Panc1 (cell line): Measurements from ENCODE around the gene ZNF324B. TPM values are rescaled to one million over a fixed set of nuclear protein-coding genes. Genes with fewer than 3 reads are reported as not detected.

Source experiments
- ATAC-seq: fragments of 200-7000 bp; cut with Tn5 transposase; 2 replicates; pipeline ENCODE4 v1.9.1; 2020; ENCODE audit warnings: mild to moderate bottlenecking, moderate library complexity
- BruUV-seq: library from RNA; stranded (reverse); fragments of 400-500 nt; replicated peaks from 2 replicates; lab custom pipeline; 2021; lab: Mats Ljungman, UMichigan
- CTCF ChIA-PET: fragments of 300-600 bp; sonication (Branson Sonifier 250); formaldehyde crosslinking; loops from one replicate; lab custom pipeline; 2022; ENCODE audit warnings: antibody characterized with exemption; lab: Charles Lee
- POLR2A ChIA-PET: fragments of 300-600 bp; sonication (Branson Sonifier 250); formaldehyde crosslinking; loops from one replicate; lab custom pipeline; 2022; ENCODE audit warnings: antibody characterized with exemption; lab: Charles Lee
- DNase-seq: peaks from one replicate; pipeline ENCODE4 v3.0.0-alpha.2; 2010; ENCODE audit warnings: low read depth, low spot score
- H3K27ac ChIP-seq: 2 replicates; pipeline ENCODE4 v1.5.1; 2011; ENCODE audit warnings: mild to moderate bottlenecking, low read length, inconsistent platforms
- H3K27me3 ChIP-seq: fragments of 200-500 bp; sonication (Bioruptor generic); 2 replicates; pipeline ENCODE4 v1.6.0; 2014; ENCODE audit warnings: low read length, inconsistent platforms; ENCODE audit not compliant: control insufficient read depth, insufficient read depth
- H3K36me3 ChIP-seq: fragments of 200-500 bp; sonication (Bioruptor generic); 2 replicates; pipeline ENCODE4 v1.5.1; 2014; ENCODE audit warnings: inconsistent platforms, mild to moderate bottlenecking, low read length, moderate library complexity; ENCODE audit not compliant: control insufficient read depth, insufficient read depth
- H3K4me1 ChIP-seq: 2 replicates; pipeline ENCODE4 v1.5.1; 2011; ENCODE audit warnings: inconsistent platforms, mild to moderate bottlenecking, low read length, moderate library complexity; ENCODE audit not compliant: control insufficient read depth, insufficient read depth
- H3K4me3 ChIP-seq, 2 experiments: 2 replicates each; pipeline ENCODE4 v1.5.1; 2011 to 2012; ENCODE audit warnings: low read depth in 2 of 2, low read length in 2 of 2, mild to moderate bottlenecking in 2 of 2, inconsistent platforms in 1 of 2, moderate library complexity in 1 of 2
- H3K9me3 ChIP-seq: fragments of 200-500 bp; sonication (Bioruptor generic); 2 replicates; pipeline ENCODE4 v1.5.1; 2014; ENCODE audit warnings: low read depth, mild to moderate bottlenecking, inconsistent platforms, low read length, moderate library complexity; ENCODE audit not compliant: control insufficient read depth, insufficient read depth
- POLR2AphosphoS5 ChIP-seq: IDR thresholded peaks from 2 replicates; pipeline ENCODE4 v1.6.1; 2012; ENCODE audit warnings: mild to moderate bottlenecking, low read depth, low read length, moderate library complexity
- SIN3A ChIP-seq: IDR thresholded peaks from 2 replicates; pipeline ENCODE4 v1.6.1; 2012; ENCODE audit warnings: low read depth, mild to moderate bottlenecking, low read length, moderate library complexity, borderline replicate concordance; ENCODE audit not compliant: insufficient read depth
- TCF7L2 ChIP-seq: IDR thresholded peaks from 2 replicates; pipeline ENCODE4 v1.6.1; 2011; ENCODE audit warnings: mild to moderate bottlenecking, low read depth, low read length, inconsistent platforms
- in situ Hi-C: cut with HindIII; loops from 2 replicates; pipeline ENCODE4 v1.10.0; 2016; ENCODE audit warnings: low sequenced_read_pairs, low pct_unique_long_range_greater_than_20kb
- intact Hi-C: fragments of 100-400 bp; cut with micrococcal nuclease; formaldehyde crosslinking; loops from one replicate; pipeline ENCODE4 v1.10.0; 2022; ENCODE audit not compliant: unreplicated experiment
- total RNA-seq: library from RNA; stranded (reverse); gene quantifications from one replicate; pipeline ENCODE4 v1.2.1, GENCODE V29; 2021; ENCODE audit not compliant: unreplicated experiment
- TF ChIP-seq, protein P1 (sequence below), 2 experiments: IDR thresholded peaks; 2 replicates each; pipeline ENCODE4 v1.6.1; 2011 to 2012; ENCODE audit warnings: low read depth in 2 of 2, control low read depth in 1 of 2, low read length in 1 of 2, mild to moderate bottlenecking in 1 of 2, moderate library complexity in 1 of 2; ENCODE audit not compliant: insufficient read depth in 1 of 2
- TF ChIP-seq, protein P2 (sequence below): fragments of 450-650 bp; IDR thresholded peaks from 2 replicates; pipeline ENCODE4 v1.5.1; 2017; ENCODE audit warnings: mild to moderate bottlenecking

The ZNF324B gene
- total RNA-seq, 1 experiment from 2014 or later: 7.8 TPM

GRCh38 chr19:58498316-58499020 is 47.0 kb downstream of the ZNF324B start:
- H3K36me3 ChIP-seq: peaks cover 3% of the 10 kb centered on the region; the same call in 1 of the 2 replicates
- intact Hi-C loops (no loop called here), in situ Hi-C loops (no loop called here)
- H3K9me3 ChIP-seq: no peaks in the 10 kb centered on the region
- DNase-seq (no peak), ATAC-seq (no peak; the same call in 1 of the 2 replicates)
- H3K4me1 ChIP-seq: peaks cover 6% of the 10 kb centered on the region; the same call in 1 of the 2 replicates
- TF ChIP-seq SIN3A (no peak), POLR2AphosphoS5 (no peak), TCF7L2 (no peak)
- TF ChIP-seq, protein P1, sequence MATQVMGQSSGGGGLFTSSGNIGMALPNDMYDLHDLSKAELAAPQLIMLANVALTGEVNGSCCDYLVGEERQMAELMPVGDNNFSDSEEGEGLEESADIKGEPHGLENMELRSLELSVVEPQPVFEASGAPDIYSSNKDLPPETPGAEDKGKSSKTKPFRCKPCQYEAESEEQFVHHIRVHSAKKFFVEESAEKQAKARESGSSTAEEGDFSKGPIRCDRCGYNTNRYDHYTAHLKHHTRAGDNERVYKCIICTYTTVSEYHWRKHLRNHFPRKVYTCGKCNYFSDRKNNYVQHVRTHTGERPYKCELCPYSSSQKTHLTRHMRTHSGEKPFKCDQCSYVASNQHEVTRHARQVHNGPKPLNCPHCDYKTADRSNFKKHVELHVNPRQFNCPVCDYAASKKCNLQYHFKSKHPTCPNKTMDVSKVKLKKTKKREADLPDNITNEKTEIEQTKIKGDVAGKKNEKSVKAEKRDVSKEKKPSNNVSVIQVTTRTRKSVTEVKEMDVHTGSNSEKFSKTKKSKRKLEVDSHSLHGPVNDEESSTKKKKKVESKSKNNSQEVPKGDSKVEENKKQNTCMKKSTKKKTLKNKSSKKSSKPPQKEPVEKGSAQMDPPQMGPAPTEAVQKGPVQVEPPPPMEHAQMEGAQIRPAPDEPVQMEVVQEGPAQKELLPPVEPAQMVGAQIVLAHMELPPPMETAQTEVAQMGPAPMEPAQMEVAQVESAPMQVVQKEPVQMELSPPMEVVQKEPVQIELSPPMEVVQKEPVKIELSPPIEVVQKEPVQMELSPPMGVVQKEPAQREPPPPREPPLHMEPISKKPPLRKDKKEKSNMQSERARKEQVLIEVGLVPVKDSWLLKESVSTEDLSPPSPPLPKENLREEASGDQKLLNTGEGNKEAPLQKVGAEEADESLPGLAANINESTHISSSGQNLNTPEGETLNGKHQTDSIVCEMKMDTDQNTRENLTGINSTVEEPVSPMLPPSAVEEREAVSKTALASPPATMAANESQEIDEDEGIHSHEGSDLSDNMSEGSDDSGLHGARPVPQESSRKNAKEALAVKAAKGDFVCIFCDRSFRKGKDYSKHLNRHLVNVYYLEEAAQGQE (IDR thresholded peaks at IDR 0.05; ENCODE audit: insufficient read depth in 1 of 2, low read depth in 2 of 2, low read length in 1 of 2): no peak
- TF ChIP-seq, protein P2, sequence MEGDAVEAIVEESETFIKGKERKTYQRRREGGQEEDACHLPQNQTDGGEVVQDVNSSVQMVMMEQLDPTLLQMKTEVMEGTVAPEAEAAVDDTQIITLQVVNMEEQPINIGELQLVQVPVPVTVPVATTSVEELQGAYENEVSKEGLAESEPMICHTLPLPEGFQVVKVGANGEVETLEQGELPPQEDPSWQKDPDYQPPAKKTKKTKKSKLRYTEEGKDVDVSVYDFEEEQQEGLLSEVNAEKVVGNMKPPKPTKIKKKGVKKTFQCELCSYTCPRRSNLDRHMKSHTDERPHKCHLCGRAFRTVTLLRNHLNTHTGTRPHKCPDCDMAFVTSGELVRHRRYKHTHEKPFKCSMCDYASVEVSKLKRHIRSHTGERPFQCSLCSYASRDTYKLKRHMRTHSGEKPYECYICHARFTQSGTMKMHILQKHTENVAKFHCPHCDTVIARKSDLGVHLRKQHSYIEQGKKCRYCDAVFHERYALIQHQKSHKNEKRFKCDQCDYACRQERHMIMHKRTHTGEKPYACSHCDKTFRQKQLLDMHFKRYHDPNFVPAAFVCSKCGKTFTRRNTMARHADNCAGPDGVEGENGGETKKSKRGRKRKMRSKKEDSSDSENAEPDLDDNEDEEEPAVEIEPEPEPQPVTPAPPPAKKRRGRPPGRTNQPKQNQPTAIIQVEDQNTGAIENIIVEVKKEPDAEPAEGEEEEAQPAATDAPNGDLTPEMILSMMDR: no peak
- no TSS peak for BruUV-seq
- CTCF ChIA-PET: no interaction called here
- H3K27ac ChIP-seq: peak overlapping the region; percentile 85
- peak overlapping the region; percentile 65 to 83 for H3K4me3 ChIP-seq
- POLR2A ChIA-PET: interaction anchor here (1.0 kb wide), 1 partner anchor 10 kb away, joined by 3 read pairs; no protein-coding TSS in a partner anchor
- H3K27me3 ChIP-seq: no peaks in the 10 kb centered on the region

DNA sequence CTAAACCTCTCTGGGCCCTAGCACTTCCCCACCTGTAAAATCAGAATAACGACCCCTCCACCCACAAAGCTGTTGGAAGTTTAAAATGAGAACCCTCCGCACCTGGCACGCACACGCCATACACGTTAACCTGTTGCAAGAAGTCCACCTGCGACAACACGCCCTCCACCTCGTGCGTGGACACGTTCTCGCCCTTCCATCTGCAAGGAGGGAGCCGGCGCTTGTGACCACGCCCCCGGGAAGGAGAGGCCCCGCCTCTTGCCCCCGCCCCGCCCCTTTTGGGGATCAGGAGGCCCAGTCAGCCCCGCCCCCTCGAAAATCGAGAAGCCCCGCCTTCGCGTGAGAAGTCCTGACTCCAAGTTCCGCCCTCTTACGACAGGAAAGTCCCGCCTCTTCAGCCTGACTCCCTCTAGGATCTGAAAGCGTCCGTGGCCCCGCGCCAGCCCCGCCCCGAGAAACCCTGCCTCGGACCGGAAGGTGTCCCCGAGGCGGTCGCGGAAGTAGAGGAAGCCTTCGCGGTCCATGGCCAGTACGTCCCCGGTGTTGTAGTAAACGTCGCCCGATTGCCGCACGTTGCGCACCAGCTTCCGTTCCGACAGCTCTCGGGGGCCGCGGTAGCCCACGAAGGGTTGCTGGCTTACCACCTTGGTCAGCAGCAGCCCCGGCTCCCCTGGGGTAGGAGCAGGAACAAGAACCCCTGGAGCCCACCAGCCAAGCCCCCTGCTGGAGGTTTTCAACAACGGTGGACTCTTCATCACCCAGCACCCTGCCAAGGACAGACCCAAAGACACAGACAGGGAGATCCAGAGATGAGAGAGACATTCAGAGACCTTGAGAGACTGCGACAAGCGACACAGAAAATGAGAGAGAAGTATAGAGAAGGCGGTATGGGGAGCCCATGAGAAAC is 47.9 kb downstream of the ZNF324B start:
- H3K27ac ChIP-seq: peak overlapping the region; percentile 98
- peak overlapping the region; percentile 65 to 83 for H3K4me3 ChIP-seq
- peaks cover 3% of the 10 kb centered on the region; the same call in 1 of the 2 replicates for H3K36me3 ChIP-seq
- ChIA-PET POLR2A (interaction anchor here (1.0 kb wide), 1 partner anchor 9 kb away, joined by 3 read pairs; no protein-coding TSS in a partner anchor), CTCF (no interaction called here)
- TF ChIP-seq, protein P1 (IDR thresholded peaks at IDR 0.05; ENCODE audit: insufficient read depth in 1 of 2, low read depth in 2 of 2, low read length in 1 of 2): peak in 1 of 2 experiments; percentile 67; a peak in 1 of 4 replicates
- TF ChIP-seq POLR2AphosphoS5: peak; percentile 88
- TF ChIP-seq, protein P2: no peak
- no peak for TF ChIP-seq SIN3A
- no peak; the same call in 1 of the 2 replicates for TF ChIP-seq TCF7L2
- peaks cover 6% of the 10 kb centered on the region; the same call in 1 of the 2 replicates for H3K4me1 ChIP-seq
- peak; percentile 89 for DNase-seq
- ATAC-seq: peak; percentile 99
- in situ Hi-C loops: no loop called here
- no peaks in the 10 kb centered on the region for H3K9me3 ChIP-seq
- BruUV-seq: no TSS peak
- no peaks in the 10 kb centered on the region for H3K27me3 ChIP-seq
- intact Hi-C loops: no loop called here
